ENCODE data around the gene TIGIT. TPM values are rescaled to one million over a fixed set of nuclear protein-coding genes. Genes with fewer than 3 reads are reported as not detected.

The TIGIT gene
- total RNA-seq, 2 experiments from 2014 or later: 17.3 to 22.1 TPM

GRCh38 chr3:114332342-114333179, 38.7 kb downstream of the TIGIT start:
- H3K4me1 Mint-ChIP-seq (ENCODE audit: low read depth): peaks cover 59% of the 10 kb centered on the region
- DNase-seq (no peak), ATAC-seq (peak; percentile 45)
- H3K4me3 Mint-ChIP-seq: no peak overlapping the region
- no peaks in the 10 kb centered on the region for H3K27me3 Mint-ChIP-seq (ENCODE audit: low read depth)
- H3K9me3 Mint-ChIP-seq (ENCODE audit: insufficient read depth): peaks cover 9% of the 10 kb centered on the region
- H3K27ac Mint-ChIP-seq: peak overlapping the region; percentile 73
- POLR2A ChIA-PET: no interaction called here
- CTCF ChIA-PET: no interaction called here
- H3K36me3 Mint-ChIP-seq (ENCODE audit: low read depth): peaks cover 21% of the 10 kb centered on the region

- peaks cover 26% of the 10 kb centered on the region for H3K36me3 Mint-ChIP-seq (ENCODE audit: low read depth)
- no peak overlapping the region for H3K4me3 Mint-ChIP-seq
- POLR2A ChIA-PET: no interaction called here
- H3K27ac Mint-ChIP-seq: peak overlapping the region; percentile 35
- ATAC-seq: peak; percentile 5
- H3K27me3 Mint-ChIP-seq (ENCODE audit: low read depth): no peaks in the 10 kb centered on the region
- H3K4me1 Mint-ChIP-seq (ENCODE audit: low read depth): peaks cover 60% of the 10 kb centered on the region
- H3K9me3 Mint-ChIP-seq (ENCODE audit: insufficient read depth): peaks cover 9% of the 10 kb centered on the region
- no peak for DNase-seq
- CTCF ChIA-PET: interaction anchor here (1.2 to 3.4 kb wide), 3 partner anchors 9 to 43 kb away, joined by 3 to 20 read pairs (median 16); no protein-coding TSS in a partner anchor
Observed at GRCh38 chr3:114333180-114333922, 39.5 kb downstream of the TIGIT start.

GRCh38 chr3:114333923-114334240, 40.1 kb downstream of the TIGIT start:
- DNase-seq (no peak), ATAC-seq (no peak)
- Mint-ChIP-seq H3K36me3 (ENCODE audit: low read depth) (peaks cover 24% of the 10 kb centered on the region), H3K9me3 (ENCODE audit: insufficient read depth) (peaks cover 9% of the 10 kb centered on the region), H3K27me3 (ENCODE audit: low read depth) (no peaks in the 10 kb centered on the region), H3K27ac (peak overlapping the region; percentile 35), H3K4me1 (ENCODE audit: low read depth) (peaks cover 59% of the 10 kb centered on the region), H3K4me3 (no peak overlapping the region)
- POLR2A ChIA-PET: interaction anchor here (1.4 kb wide), 1 partner anchor 10 kb away, joined by 4 read pairs; no protein-coding TSS in a partner anchor
- CTCF ChIA-PET: interaction anchor here (1.2 to 3.6 kb wide), 7 partner anchors 10 to 179 kb away, joined by 3 to 20 read pairs (median 11); no protein-coding TSS in a partner anchor

GRCh38 chr3:114336122-114336697, 42.4 kb downstream of the TIGIT start:
- H3K4me1 Mint-ChIP-seq (ENCODE audit: low read depth): peaks cover 48% of the 10 kb centered on the region
- H3K27me3 Mint-ChIP-seq (ENCODE audit: low read depth): no peaks in the 10 kb centered on the region
- ChIA-PET CTCF (interaction anchor here (0.7 to 3.6 kb wide), 11 partner anchors 11 to 315 kb away, joined by 3 to 20 read pairs (median 4); no protein-coding TSS in a partner anchor), POLR2A (interaction anchor here (0.8 kb wide), 1 partner anchor 38 kb away, joined by 3 read pairs; no protein-coding TSS in a partner anchor)
- no peak for ATAC-seq
- no peak for DNase-seq
- H3K9me3 Mint-ChIP-seq (ENCODE audit: insufficient read depth): peaks cover 9% of the 10 kb centered on the region
- no peak overlapping the region for H3K27ac Mint-ChIP-seq
- H3K4me3 Mint-ChIP-seq: no peak overlapping the region
- peaks cover 17% of the 10 kb centered on the region for H3K36me3 Mint-ChIP-seq (ENCODE audit: low read depth)

- ChIA-PET CTCF (interaction anchor here (0.9 to 3.6 kb wide), 7 partner anchors 27 to 123 kb away, joined by 3 to 11 read pairs (median 3); no protein-coding TSS in a partner anchor), POLR2A (no interaction called here)
- ATAC-seq (no peak), DNase-seq (no peak)
- Mint-ChIP-seq H3K4me1 (ENCODE audit: low read depth) (peaks cover 44% of the 10 kb centered on the region), H3K27me3 (ENCODE audit: low read depth) (no peaks in the 10 kb centered on the region), H3K4me3 (no peak overlapping the region), H3K36me3 (ENCODE audit: low read depth) (peaks cover 14% of the 10 kb centered on the region), H3K27ac (no peak overlapping the region), H3K9me3 (ENCODE audit: insufficient read depth) (peaks cover 8% of the 10 kb centered on the region)
Observed at GRCh38 chr3:114336857-114337256, 43.0 kb downstream of the TIGIT start.

- no peaks in the 10 kb centered on the region for H3K9me3 Mint-ChIP-seq (ENCODE audit: insufficient read depth)
- H3K27ac Mint-ChIP-seq: peak overlapping the region; percentile 54
- CTCF ChIA-PET: interaction anchor here (0.7 to 1.2 kb wide), 3 partner anchors 48 to 126 kb away, joined by 3 to 5 read pairs (median 5); no protein-coding TSS in a partner anchor
- ATAC-seq (no peak), DNase-seq (no peak)
- H3K27me3 Mint-ChIP-seq (ENCODE audit: low read depth): no peaks in the 10 kb centered on the region
- H3K36me3 Mint-ChIP-seq (ENCODE audit: low read depth): peaks cover 7% of the 10 kb centered on the region
- H3K4me3 Mint-ChIP-seq: peak overlapping the region; percentile 32
- peaks cover 32% of the 10 kb centered on the region for H3K4me1 Mint-ChIP-seq (ENCODE audit: low read depth)
- POLR2A ChIA-PET: interaction anchor here (0.8 kb wide), 1 partner anchor 48 kb away, joined by 3 read pairs; no protein-coding TSS in a partner anchor
Observed at GRCh38 chr3:114338651-114339357, 45.0 kb downstream of the TIGIT start.

GRCh38 chr3:114344492-114344891, 50.7 kb downstream of the TIGIT start:
- H3K9me3 Mint-ChIP-seq (ENCODE audit: insufficient read depth): no peaks in the 10 kb centered on the region
- no peak overlapping the region for H3K4me3 Mint-ChIP-seq
- CTCF ChIA-PET: no interaction called here
- ATAC-seq (no peak), DNase-seq (no peak)
- no peaks in the 10 kb centered on the region for H3K27me3 Mint-ChIP-seq (ENCODE audit: low read depth)
- POLR2A ChIA-PET: no interaction called here
- H3K4me1 Mint-ChIP-seq (ENCODE audit: low read depth): peaks cover 5% of the 10 kb centered on the region
- no peaks in the 10 kb centered on the region for H3K36me3 Mint-ChIP-seq (ENCODE audit: low read depth)
- H3K27ac Mint-ChIP-seq: no peak overlapping the region

- H3K4me3 Mint-ChIP-seq: no peak overlapping the region
- H3K27ac Mint-ChIP-seq: no peak overlapping the region
- H3K36me3 Mint-ChIP-seq (ENCODE audit: low read depth): no peaks in the 10 kb centered on the region
- no peaks in the 10 kb centered on the region for H3K27me3 Mint-ChIP-seq (ENCODE audit: low read depth)
- DNase-seq: no peak
- POLR2A ChIA-PET: no interaction called here
- no peaks in the 10 kb centered on the region for H3K9me3 Mint-ChIP-seq (ENCODE audit: insufficient read depth)
- ATAC-seq: no peak
- CTCF ChIA-PET: interaction anchor here (0.6 to 2.1 kb wide), 2 partner anchors 12 to 275 kb away, joined by 5 to 6 read pairs; no protein-coding TSS in a partner anchor
- peaks cover 5% of the 10 kb centered on the region for H3K4me1 Mint-ChIP-seq (ENCODE audit: low read depth)
Observed at GRCh38 chr3:114350271-114350670, 56.4 kb downstream of the TIGIT start.

GRCh38 chr3:114350690-114351089, 56.9 kb downstream of the TIGIT start:
- DNase-seq (no peak), ATAC-seq (no peak)
- no peaks in the 10 kb centered on the region for H3K36me3 Mint-ChIP-seq (ENCODE audit: low read depth)
- no peaks in the 10 kb centered on the region for H3K9me3 Mint-ChIP-seq (ENCODE audit: insufficient read depth)
- peaks cover 3% of the 10 kb centered on the region for H3K4me1 Mint-ChIP-seq (ENCODE audit: low read depth)
- ChIA-PET CTCF (interaction anchor here (0.6 kb wide), 1 partner anchor 276 kb away, joined by 5 read pairs; no protein-coding TSS in a partner anchor), POLR2A (no interaction called here)
- H3K4me3 Mint-ChIP-seq: no peak overlapping the region
- no peak overlapping the region for H3K27ac Mint-ChIP-seq
- H3K27me3 Mint-ChIP-seq (ENCODE audit: low read depth): no peaks in the 10 kb centered on the region

- H3K9me3 Mint-ChIP-seq (ENCODE audit: insufficient read depth): no peaks in the 10 kb centered on the region
- no peaks in the 10 kb centered on the region for H3K27me3 Mint-ChIP-seq (ENCODE audit: low read depth)
- H3K4me3 Mint-ChIP-seq: no peak overlapping the region
- no peaks in the 10 kb centered on the region for H3K4me1 Mint-ChIP-seq (ENCODE audit: low read depth)
- ChIA-PET CTCF (no interaction called here), POLR2A (no interaction called here)
- DNase-seq (no peak), ATAC-seq (no peak)
- H3K36me3 Mint-ChIP-seq (ENCODE audit: low read depth): no peaks in the 10 kb centered on the region
- H3K27ac Mint-ChIP-seq: no peak overlapping the region
Observed at GRCh38 chr3:114351123-114351821, 57.4 kb downstream of the TIGIT start.

GRCh38 chr3:114351822-114352145, 58.0 kb downstream of the TIGIT start:
- ATAC-seq (no peak), DNase-seq (no peak)
- Mint-ChIP-seq H3K27ac (no peak overlapping the region), H3K27me3 (ENCODE audit: low read depth) (no peaks in the 10 kb centered on the region), H3K4me1 (ENCODE audit: low read depth) (no peaks in the 10 kb centered on the region), H3K36me3 (ENCODE audit: low read depth) (no peaks in the 10 kb centered on the region), H3K4me3 (no peak overlapping the region), H3K9me3 (ENCODE audit: insufficient read depth) (no peaks in the 10 kb centered on the region)
- CTCF ChIA-PET: no interaction called here
- POLR2A ChIA-PET: no interaction called here

All from activated CD8-positive, alpha-beta T cell treated with anti-CD3 and anti-CD28 coated beads, Interleukin-2, amount 10 ng/mL, durations not matched to agents 7 days and 5 days (primary cell).